ENCODE data around the gene CHD2.

GRCh38 chr15:93049914-93050578, 149.9 kb downstream of the CHD2 start:
- TF ChIP-seq CTCF (IDR thresholded peaks at IDR 0.05), result no peak
- TF ChIP-seq POLR2AphosphoS5 (IDR thresholded peaks at IDR 0.05; ENCODE audit: low read depth, low read length), result no peak
- no peak for TF ChIP-seq REST (IDR thresholded peaks at IDR 0.05; ENCODE audit: insufficient read depth in 1 of 2, low read depth in 2 of 2, low read length in 1 of 2)
- no peak for TF ChIP-seq SIN3A (IDR thresholded peaks at IDR 0.05; ENCODE audit: borderline replicate concordance, insufficient read depth, low read depth, low read length)
